Smooth muscle cell of the brain vasculature (primary cell): ENCODE results near the gene NAGPA.
"Not testable (repeated sequence)": the region's sequence is repeated elsewhere in the genome, so short reads cannot be mapped to it uniquely, and the experiment has no call there.

Experiments used
- DNase-seq: peaks from one replicate; pipeline ENCODE4 v3.0.0-alpha.2; 2012; ENCODE audit warnings: low read depth, low spot score

The NAGPA gene

GRCh38 chr16:5060073-5060641 is 26.4 kb upstream of the NAGPA start:
- no peak for DNase-seq

DNA sequence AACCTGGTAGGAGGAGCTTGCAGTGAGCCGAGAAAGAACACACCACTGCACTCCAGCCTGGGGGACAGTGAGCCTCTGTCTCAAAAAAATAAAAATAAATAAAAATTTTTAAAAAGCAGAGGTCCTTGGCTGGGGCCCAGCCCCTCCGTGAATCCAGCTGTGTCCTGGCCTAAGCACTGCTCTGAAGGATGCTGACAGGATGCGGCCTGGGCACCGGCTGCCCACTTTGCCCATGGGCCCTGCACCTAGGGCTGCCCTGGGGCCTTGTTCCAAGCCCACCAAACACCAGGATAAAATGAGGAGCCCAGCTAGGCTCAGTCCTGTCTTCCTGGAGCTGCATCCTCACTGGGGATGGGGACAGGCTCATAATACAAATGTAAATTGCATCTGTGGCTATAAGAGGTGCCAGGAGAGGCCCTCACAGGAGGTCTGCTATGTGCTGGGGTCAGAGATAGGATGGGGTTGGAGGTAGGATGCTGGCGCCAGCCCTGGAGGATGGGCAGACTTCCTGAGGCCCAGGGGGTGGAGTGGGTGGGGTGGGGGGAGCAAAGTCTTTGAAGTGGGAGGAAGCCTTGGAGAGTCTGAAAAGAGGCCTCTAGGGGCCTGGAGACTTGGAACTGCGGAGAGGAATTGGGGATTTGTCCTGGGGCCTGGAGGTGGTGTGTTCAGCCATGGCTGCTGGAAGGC is 25.8 kb upstream of the NAGPA start:
- no peak for DNase-seq

DNA sequence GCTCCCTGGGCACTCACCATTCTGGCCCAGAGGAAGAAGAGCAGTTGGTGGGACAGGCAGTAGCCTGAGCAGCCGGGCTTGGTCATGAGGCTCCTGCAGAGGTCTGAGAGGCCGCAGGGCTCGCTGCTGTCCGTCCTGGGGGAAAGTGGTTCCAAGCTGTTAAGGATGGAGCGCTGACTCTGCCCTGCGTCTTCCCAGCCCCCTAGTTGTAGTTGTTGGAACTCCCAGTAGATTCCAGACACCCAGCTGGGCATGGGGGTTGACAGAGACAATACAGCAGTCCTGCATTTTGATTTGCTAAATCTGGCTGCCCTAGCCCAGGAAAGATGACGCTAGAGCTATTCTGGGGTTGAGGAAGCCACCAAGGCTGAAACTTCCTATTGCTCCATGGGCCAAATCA is 24.7 kb upstream of the NAGPA start:
- DNase-seq, result no peak

GRCh38 chr16:5056352-5056751 is 22.6 kb upstream of the NAGPA start:
- no peak for DNase-seq

GRCh38 chr16:5054876-5055865 is 21.4 kb upstream of the NAGPA start:
- no peak for DNase-seq

DNA sequence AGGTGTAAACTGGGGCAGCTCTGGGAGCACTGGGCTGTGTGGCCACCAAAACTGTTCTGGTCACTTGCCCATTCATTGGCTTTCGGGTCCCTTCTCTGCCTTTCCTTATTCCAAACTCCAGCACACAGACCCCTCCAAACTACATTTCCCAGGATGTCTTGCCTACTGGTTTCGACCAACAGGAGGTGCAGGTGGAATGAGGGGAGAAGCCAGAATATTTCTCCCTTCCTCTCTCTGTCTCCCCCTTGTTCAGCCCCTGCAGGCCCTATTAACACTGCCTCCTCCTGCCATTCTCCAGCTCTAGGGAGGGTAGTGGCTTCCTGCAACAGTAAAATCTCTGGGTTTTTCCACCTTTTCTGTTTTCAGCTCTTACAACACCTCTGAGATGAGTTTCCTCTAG is 13.2 kb upstream of the NAGPA start:
- no peak for DNase-seq

- no peak for DNase-seq
Observed at GRCh38 chr16:5045499-5046115, 11.9 kb upstream of the NAGPA start.

GRCh38 chr16:5044581-5044980 is 10.8 kb upstream of the NAGPA start:
- not testable (repeated sequence) for DNase-seq

DNA sequence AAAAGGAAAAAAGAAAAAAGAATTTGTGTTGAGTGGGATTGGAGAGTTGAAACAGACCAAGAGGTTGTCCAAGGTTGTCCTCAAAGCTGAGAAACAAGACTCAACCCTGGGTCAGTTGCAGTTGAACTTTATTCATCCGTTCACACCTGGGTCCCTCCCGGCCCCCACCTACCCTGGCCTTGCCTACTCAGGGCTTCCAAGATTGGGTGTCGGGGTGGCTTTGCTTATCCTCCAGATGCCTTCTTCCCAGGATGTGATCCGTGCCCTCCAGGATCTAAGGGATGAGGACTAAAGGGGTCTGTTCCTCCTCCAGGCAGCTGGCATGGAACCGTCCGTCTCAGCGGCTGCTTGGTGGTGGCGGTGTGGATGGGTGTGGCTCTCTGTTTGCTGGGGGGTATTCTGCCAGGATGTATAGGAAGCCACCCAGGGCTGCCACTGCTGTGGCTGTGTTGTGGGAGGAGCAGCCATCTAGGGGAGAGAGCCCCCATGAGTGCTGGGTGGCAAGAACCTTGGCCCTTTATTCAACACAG is 10.3 kb upstream of the NAGPA start:
- DNase-seq, result no peak

- no peak for DNase-seq
Observed at GRCh38 chr16:5042574-5043171, 8.9 kb upstream of the NAGPA start.

DNA sequence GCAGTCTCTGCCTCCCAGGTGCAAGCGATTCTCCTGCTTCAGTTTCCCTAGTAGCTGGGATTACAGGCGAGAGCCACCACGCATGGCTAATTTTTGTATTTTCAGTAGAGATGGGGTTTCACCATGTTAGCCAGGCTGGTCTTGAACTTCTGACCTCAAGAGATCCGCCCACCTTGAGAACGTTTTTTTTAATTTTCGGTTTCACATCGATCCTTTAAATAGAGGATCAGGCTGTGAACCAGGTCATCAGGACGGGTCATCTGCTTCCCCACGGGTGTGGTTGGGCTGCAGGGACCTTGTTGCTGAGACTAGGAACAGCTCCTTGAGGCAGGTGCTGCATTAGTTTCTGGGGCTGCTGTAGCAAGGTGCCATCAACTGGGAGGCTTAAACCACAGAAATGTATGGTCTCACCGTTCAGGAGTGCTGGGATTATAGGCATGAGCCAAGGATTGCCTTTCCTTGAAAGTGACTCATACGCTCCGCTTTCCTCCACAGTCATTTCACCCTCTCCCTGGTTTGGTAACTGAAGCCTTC is 7.9 kb upstream of the NAGPA start:
- no peak for DNase-seq

GRCh38 chr16:5040451-5040850 is 6.7 kb upstream of the NAGPA start:
- DNase-seq, result no peak

GRCh38 chr16:5036228-5037156 is 2.8 kb upstream of the NAGPA start:
- DNase-seq, result no peak

DNA sequence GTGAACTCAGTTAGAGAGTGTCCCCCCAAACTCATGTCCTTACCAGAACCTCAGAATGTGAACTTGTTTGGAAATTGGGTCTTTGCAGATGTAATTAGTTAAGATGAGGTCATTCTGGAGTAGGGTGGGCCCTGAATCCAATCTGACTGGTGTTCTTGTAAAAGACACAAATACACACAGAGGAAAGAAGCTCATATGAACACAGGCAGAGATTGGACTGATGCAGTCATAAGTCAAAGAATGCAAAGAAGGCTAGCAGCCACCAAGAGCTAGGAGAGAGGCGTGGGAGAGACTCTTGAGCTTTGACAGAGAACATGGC is 2.1 kb upstream of the NAGPA start:
- no peak for DNase-seq

DNA sequence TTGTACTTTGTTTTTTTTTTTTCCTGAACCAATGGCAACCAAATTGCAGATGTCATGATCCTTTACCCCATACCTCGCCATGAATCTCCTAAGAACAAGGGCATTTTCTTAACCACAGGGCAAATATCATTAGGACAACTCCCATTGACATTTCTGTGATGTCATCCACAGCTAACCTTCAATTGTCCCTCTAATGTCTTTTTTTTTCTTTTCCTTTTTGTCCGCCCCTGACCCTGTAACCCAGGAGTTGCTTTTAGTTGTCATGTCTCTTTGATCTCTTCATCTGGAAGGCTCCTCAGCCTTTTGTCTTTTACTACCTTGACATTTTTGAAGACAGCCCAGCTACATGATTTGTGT is 410 bp upstream of the NAGPA start:
- DNase-seq, result no peak

DNA sequence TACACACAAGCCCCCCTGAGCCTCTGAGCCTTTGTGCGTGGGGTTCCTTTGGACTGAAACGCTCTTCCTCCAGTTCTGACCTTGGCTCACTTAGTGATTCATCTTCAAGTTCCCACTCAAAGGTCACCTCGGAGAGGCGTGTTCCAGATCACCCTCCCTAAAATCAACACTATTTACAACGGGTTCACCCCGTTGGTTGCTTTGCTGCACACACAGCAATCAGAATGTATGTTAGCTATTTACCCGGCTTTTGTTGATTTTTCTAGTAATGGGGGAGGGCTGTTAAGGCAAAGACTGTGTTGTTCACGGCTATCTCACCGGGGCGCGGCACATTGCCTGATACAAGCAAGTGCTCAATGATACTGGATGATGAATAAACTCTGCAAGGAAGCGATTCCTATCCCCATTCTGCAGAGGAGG is 977 bp downstream of the NAGPA start:
- no peak for DNase-seq

DNA sequence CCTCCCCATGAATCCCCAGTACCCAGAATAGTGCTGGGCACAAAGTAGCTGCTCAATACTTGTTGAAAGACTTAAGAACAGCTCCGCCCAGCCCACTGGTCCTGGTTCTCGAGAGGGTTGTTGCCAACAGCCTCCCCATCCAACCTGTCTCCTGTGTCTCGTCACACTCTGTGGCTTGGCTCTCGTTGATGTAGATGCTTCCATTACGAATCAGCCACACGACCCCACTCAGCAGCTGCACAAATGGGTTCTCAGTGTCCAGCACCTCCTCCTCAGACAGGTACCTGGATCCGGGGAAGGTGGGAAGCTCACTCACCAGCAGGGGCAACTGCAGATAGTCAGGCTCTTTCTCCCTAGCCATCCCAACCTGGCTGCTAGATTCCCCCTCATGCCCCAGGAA is 2.1 kb downstream of the NAGPA start:
- DNase-seq, result no peak

GRCh38 chr16:5030251-5030870 is 3.4 kb downstream of the NAGPA start:
- DNase-seq, result no peak

DNA sequence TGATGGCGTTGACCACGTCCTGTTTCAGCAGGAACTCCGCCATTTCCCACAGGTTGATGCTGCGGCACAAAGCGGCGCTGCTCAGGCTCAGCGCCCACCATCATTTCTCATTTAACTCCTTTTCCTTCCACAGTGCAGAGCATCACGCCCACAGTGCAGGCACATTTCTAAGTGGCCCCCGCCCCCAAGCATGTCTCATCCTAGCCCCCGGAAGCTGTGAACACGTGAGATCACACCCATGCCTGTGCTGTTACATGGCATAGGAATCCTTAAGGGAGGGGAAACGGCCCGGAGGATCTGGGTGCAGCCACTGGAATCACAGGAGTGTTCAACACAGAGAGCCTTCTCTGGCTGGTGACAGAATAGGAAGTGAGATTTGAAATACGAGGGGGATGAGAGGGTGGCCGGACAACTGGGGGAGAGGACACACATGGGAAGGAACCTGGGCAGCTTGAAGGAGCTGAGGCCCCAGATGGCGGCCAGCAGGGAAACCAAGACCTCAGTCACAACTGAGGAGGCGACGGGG is 4.7 kb downstream of the NAGPA start:
- DNase-seq, result no peak
